OCI-LY3 (cell line): ENCODE measurements around the gene CD6.

Experiments
- H2AFZ ChIP-seq: fragments of 200-600, 300-600 bp; shearing (Covaris generic); 2 replicates; pipeline ENCODE4 v1.6.0; 2014; ENCODE audit warnings: antibody characterized with exemption, low read depth, low read length
- H3K27ac ChIP-seq: fragments of 200-600, 300-600 bp; sonication (generic); 2 replicates; pipeline ENCODE4 v1.5.1; 2014; ENCODE audit warnings: mild to moderate bottlenecking, low read length, moderate library complexity, mixed read lengths
- H3K27me3 ChIP-seq: fragments of 200-600, 300-600 bp; sonication (generic); 2 replicates; pipeline ENCODE4 v1.6.1; 2014; ENCODE audit warnings: low read depth, low read length, mixed read lengths
- H3K36me3 ChIP-seq: fragments of 200-600, 300-600 bp; sonication (generic); replicated peaks from 2 replicates; pipeline ENCODE3; 2014; ENCODE audit warnings: low read depth, low read length, mixed read lengths
- H3K4me1 ChIP-seq: fragments of 300-600, 200-600 bp; sonication (generic); 2 replicates; pipeline ENCODE4 v1.6.1; 2014; ENCODE audit warnings: low read length, mixed read lengths
- H3K4me2 ChIP-seq: fragments of 200-600, 300-600 bp; sonication (generic); 2 replicates; pipeline ENCODE4 v1.6.1; 2014; ENCODE audit warnings: low read length, mixed read lengths
- H3K4me3 ChIP-seq: fragments of 300-600, 200-600 bp; sonication (generic); 2 replicates; pipeline ENCODE4 v1.5.1; 2014; ENCODE audit warnings: antibody characterized with exemption, mild to moderate bottlenecking, low read length, moderate library complexity
- H3K79me2 ChIP-seq: fragments of 300-600, 200-600 bp; shearing (Covaris generic); 2 replicates; pipeline ENCODE4 v1.6.1; 2014; ENCODE audit warnings: mild to moderate bottlenecking, low read length, mixed read lengths
- H3K9ac ChIP-seq: fragments of 300-600, 200-600 bp; shearing (Covaris generic); 2 replicates; pipeline ENCODE4 v1.6.0; 2014; ENCODE audit warnings: mild to moderate bottlenecking, low read length, moderate library complexity
- H3K9me3 ChIP-seq: fragments of 200-600, 300-600 bp; shearing (Covaris generic); 2 replicates; pipeline ENCODE4 v1.6.1; 2014; ENCODE audit warnings: low read length, mixed read lengths; ENCODE audit not compliant: insufficient read depth
- H4K20me1 ChIP-seq: fragments of 200-600, 300-600 bp; sonication (generic); 2 replicates; pipeline ENCODE4 v1.6.1; 2016; ENCODE audit warnings: low read length, mixed read lengths; ENCODE audit not compliant: insufficient read depth
- EZH2phosphoT487 ChIP-seq: fragments of 200-600 bp; shearing (Covaris generic); IDR thresholded peaks from 2 replicates; pipeline ENCODE4 v1.6.1; 2018; ENCODE audit warnings: antibody characterized with exemption, mixed run types, low read depth
- TF ChIP-seq, protein P1 (sequence below): fragments of 200-600, 300-600 bp; sonication (generic); IDR thresholded peaks from 2 replicates; pipeline ENCODE4 v1.5.1; 2014; ENCODE audit warnings: antibody characterized with exemption, low read length, low read depth

The CD6 gene

GRCh38 chr11:60994541-60995080 lies 23.1 kb downstream of the CD6 start:
- Histone ChIP-seq H3K27ac (no peak overlapping the region), H3K9ac (no peak overlapping the region), H3K36me3 (no peaks in the 10 kb centered on the region), H3K4me1 (no peaks in the 10 kb centered on the region), H4K20me1 (no peaks in the 10 kb centered on the region), H3K79me2 (no peaks in the 10 kb centered on the region), H3K4me2 (peak overlapping the region; percentile 28; the same call in 1 of the 2 replicates), H3K27me3 (peaks cover 11% of the 10 kb centered on the region), H3K9me3 (no peaks in the 10 kb centered on the region), H3K4me3 (no peak overlapping the region), H2AFZ (no peak overlapping the region)
- TF ChIP-seq, protein P1, sequence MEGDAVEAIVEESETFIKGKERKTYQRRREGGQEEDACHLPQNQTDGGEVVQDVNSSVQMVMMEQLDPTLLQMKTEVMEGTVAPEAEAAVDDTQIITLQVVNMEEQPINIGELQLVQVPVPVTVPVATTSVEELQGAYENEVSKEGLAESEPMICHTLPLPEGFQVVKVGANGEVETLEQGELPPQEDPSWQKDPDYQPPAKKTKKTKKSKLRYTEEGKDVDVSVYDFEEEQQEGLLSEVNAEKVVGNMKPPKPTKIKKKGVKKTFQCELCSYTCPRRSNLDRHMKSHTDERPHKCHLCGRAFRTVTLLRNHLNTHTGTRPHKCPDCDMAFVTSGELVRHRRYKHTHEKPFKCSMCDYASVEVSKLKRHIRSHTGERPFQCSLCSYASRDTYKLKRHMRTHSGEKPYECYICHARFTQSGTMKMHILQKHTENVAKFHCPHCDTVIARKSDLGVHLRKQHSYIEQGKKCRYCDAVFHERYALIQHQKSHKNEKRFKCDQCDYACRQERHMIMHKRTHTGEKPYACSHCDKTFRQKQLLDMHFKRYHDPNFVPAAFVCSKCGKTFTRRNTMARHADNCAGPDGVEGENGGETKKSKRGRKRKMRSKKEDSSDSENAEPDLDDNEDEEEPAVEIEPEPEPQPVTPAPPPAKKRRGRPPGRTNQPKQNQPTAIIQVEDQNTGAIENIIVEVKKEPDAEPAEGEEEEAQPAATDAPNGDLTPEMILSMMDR: no peak
- TF ChIP-seq EZH2phosphoT487: no peak

DNA sequence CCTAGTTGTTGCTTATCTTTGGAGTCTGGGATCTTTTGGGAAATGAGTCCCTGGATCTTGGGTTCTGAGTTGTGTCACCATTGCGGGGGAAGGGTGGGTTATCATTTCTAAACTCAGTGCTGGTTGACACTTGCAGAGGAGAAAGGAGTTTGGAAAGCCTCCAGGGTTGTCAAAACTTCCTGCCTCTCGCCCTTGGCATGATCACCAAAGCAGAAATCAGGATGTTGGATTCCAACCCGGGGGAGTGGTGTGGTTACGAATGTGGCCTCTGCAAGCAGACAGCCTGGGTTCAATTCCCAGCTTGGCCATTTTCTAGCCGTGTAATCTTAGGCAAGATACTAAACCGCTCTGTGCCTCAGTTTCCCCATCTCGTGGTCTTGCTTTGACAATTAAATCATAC lies 24.3 kb downstream of the CD6 start:
- H3K9me3 ChIP-seq: no peaks in the 10 kb centered on the region
- H3K4me1 ChIP-seq: no peaks in the 10 kb centered on the region
- H3K4me3 ChIP-seq: no peak overlapping the region
- no peak overlapping the region for H3K27ac ChIP-seq
- H3K4me2 ChIP-seq: no peak overlapping the region
- H2AFZ ChIP-seq: no peak overlapping the region
- TF ChIP-seq, protein P1: no peak
- TF ChIP-seq EZH2phosphoT487: no peak
- no peaks in the 10 kb centered on the region for H3K36me3 ChIP-seq
- no peak overlapping the region for H3K9ac ChIP-seq
- H4K20me1 ChIP-seq: no peaks in the 10 kb centered on the region
- H3K79me2 ChIP-seq: no peaks in the 10 kb centered on the region
- H3K27me3 ChIP-seq: peaks cover 11% of the 10 kb centered on the region

GRCh38 chr11:60996381-60997138 lies 25.1 kb downstream of the CD6 start:
- Histone ChIP-seq H3K79me2 (no peaks in the 10 kb centered on the region), H3K9me3 (no peaks in the 10 kb centered on the region), H3K36me3 (no peaks in the 10 kb centered on the region), H3K9ac (no peak overlapping the region), H2AFZ (no peak overlapping the region), H3K27me3 (peaks cover 11% of the 10 kb centered on the region), H3K4me2 (no peak overlapping the region), H3K4me1 (no peaks in the 10 kb centered on the region), H4K20me1 (no peaks in the 10 kb centered on the region), H3K27ac (no peak overlapping the region), H3K4me3 (no peak overlapping the region)
- TF ChIP-seq, protein P1: no peak
- no peak for TF ChIP-seq EZH2phosphoT487

- Histone ChIP-seq H3K9ac (no peak overlapping the region), H3K27me3 (no peaks in the 10 kb centered on the region; the same call in 1 of the 2 replicates), H3K27ac (no peak overlapping the region), H4K20me1 (no peaks in the 10 kb centered on the region), H3K4me1 (no peaks in the 10 kb centered on the region), H3K36me3 (no peaks in the 10 kb centered on the region), H2AFZ (no peak overlapping the region), H3K79me2 (no peaks in the 10 kb centered on the region), H3K9me3 (no peaks in the 10 kb centered on the region), H3K4me2 (no peak overlapping the region), H3K4me3 (no peak overlapping the region)
- TF ChIP-seq, protein P1: no peak
- TF ChIP-seq EZH2phosphoT487: no peak
These were observed 28.9 kb downstream of the CD6 start for GRCh38 chr11:61000426-61000825.
